Esophagus muscularis mucosa (tissue), 4 donors: Measurements from ENCODE around the gene TTC24. TPM values are rescaled to one million over a fixed set of nuclear protein-coding genes. Genes with fewer than 3 reads are reported as not detected.

ENCODE experiments used
- DNase-seq: peaks from one replicate; pipeline ENCODE4 v3.0.0-alpha.2; 2017; ENCODE audit errors: extremely low spot score
- H3K27ac ChIP-seq, 4 donors: fragments of 200-600 bp; sonication (generic); replicated peaks in 1 of 4; 1 replicate in 3 of 4; 2 replicates in 1 of 4; pipeline ENCODE4 v1.5.1; 2016 to 2019; ENCODE audit warnings: mild to moderate bottlenecking in 1 of 4
- H3K27me3 ChIP-seq, 4 donors: fragments of 200-600 bp; sonication (generic); one replicate each; pipeline versions ENCODE4 v1.5.1 to v1.6.0; 2016 to 2019
- H3K36me3 ChIP-seq, 4 donors: fragments of 200-600 bp; sonication (generic); one replicate each; pipeline ENCODE4 v1.5.1; 2016 to 2019
- H3K4me1 ChIP-seq, 4 donors: fragments of 200-600 bp; sonication (generic); one replicate each; pipeline ENCODE4 v1.5.1; 2016 to 2019
- H3K4me3 ChIP-seq, 4 donors: fragments of 200-600 bp; sonication (generic); 1 replicate in 2 of 4; 2 replicates in 2 of 4; pipeline ENCODE4 v1.5.1; 2016 to 2019; ENCODE audit warnings: mild to moderate bottlenecking in 4 of 4, moderate library complexity in 1 of 4
- H3K9me3 ChIP-seq, 4 donors: fragments of 200-600 bp; sonication (generic); 1 replicate in 3 of 4; 2 replicates in 1 of 4; pipeline ENCODE4 v1.5.1; 2016 to 2019
- CTCF ChIP-seq, 3 experiments: fragments of 200-600 bp in 2 of 3; fragments of 450-650 bp in 1 of 3; sonication (generic) in 2 of 3; IDR thresholded peaks; one replicate each; pipeline ENCODE4 v1.5.1; 2017 to 2019; ENCODE audit warnings: antibody characterized with exemption in 3 of 3, mild to moderate bottlenecking in 2 of 3, moderate library complexity in 1 of 3
- EP300 ChIP-seq: sonication (generic); formaldehyde crosslinking; IDR thresholded peaks from one replicate; pipeline ENCODE4 v1.6.1; 2017; ENCODE audit warnings: antibody characterized with exemption
- POLR2A ChIP-seq: fragments of 450-650 bp; IDR thresholded peaks from one replicate; pipeline ENCODE4 v1.6.1; 2017; ENCODE audit warnings: antibody characterized with exemption, moderate library complexity, mild to moderate bottlenecking, low read depth
- POLR2AphosphoS5 ChIP-seq, 2 donors: sonication (generic); formaldehyde crosslinking; IDR thresholded peaks; one replicate each; pipeline ENCODE4 v1.6.1; 2017; ENCODE audit warnings: antibody characterized with exemption in 2 of 2
- WGBS: methylation state at CpG from one replicate; pipeline ENCODE4 v1.1.5; 2018; 5-methylcytosine and 5-hydroxymethylcytosine counted together
- intact Hi-C: fragments of 100-400 bp; cut with DNase I; formaldehyde crosslinking; loops from one replicate; pipeline ENCODE4 v1.15.1; 2023
- total RNA-seq, 4 donors: library from RNA; depleted of rRNA; stranded (reverse); fragments of >200 nt; gene quantifications; one replicate each; pipeline versions ENCODE4 v1.1.0 to v1.2.1, GENCODE V29; 2016

TTC24 gene
- total RNA-seq, 4 donors from 2014 or later, result not detected

GRCh38 chr1:156591432-156592157, 12.1 kb downstream of the TTC24 start, which contains the start of gene NAXE:
Gene NAXE (plus strand): TSS chr1:156591776. CDS start chr1:156591805, 29 bp downstream.
- 2% methylated on average over 11 of the region's 60 CpGs for WGBS
- Histone ChIP-seq H3K9me3 (no peaks in the 10 kb centered on the region), H3K36me3 (peaks cover 23 to 39% (median 38%) of the 10 kb centered on the region in 4 donors), H3K4me3 (peak within 1 kb of the TSS; percentile 72 to 87 (median 80)), H3K27me3 (no peaks in the 10 kb centered on the region), H3K4me1 (peaks cover 11 to 21% (median 19%) of the 10 kb centered on the region in 4 donors), H3K27ac (peak within 1 kb of the TSS; percentile 85 to 91 (median 88))
- TF ChIP-seq POLR2A, result peak; percentile 43
- TF ChIP-seq POLR2AphosphoS5 (IDR thresholded peaks at IDR 0.05), result peak; percentile 67 to 85
- TF ChIP-seq EP300, result no peak
- peak in 1 of 3 experiments; percentile 16 for TF ChIP-seq CTCF (IDR thresholded peaks at IDR 0.05)
- peak; percentile 93 for DNase-seq
- intact Hi-C loops, result loop anchor here (5.0 to 10.0 kb wide), 2 partner anchors 107 to 134 kb away; no protein-coding TSS in a partner anchor

- intact Hi-C loops, result loop anchor here (5.0 to 10.0 kb wide), 2 partner anchors 108 to 135 kb away; no protein-coding TSS in a partner anchor
Observed at GRCh38 chr1:156592158-156592909, 12.8 kb downstream of the TTC24 start.

GRCh38 chr1:156592910-156593660, 13.6 kb downstream of the TTC24 start:
- H3K9me3 ChIP-seq, result no peaks in the 10 kb centered on the region
- intact Hi-C loops, result loop anchor here (5.0 to 10.0 kb wide), 2 partner anchors 108 to 136 kb away; no protein-coding TSS in a partner anchor
- 65% methylated on average over 4 of the region's 8 CpGs for whole genome bisulfite sequencing
- no peak for DNase-seq
- H3K27me3 ChIP-seq, result no peaks in the 10 kb centered on the region
- H3K36me3 ChIP-seq, result peaks cover 28 to 54% (median 52%) of the 10 kb centered on the region in 4 donors
- H3K27ac ChIP-seq, result peak overlapping the region in 2 of 4 donors; percentile 90 to 91
- peaks cover 11 to 21% (median 19%) of the 10 kb centered on the region in 4 donors for H3K4me1 ChIP-seq
- no peak for TF ChIP-seq POLR2A
- H3K4me3 ChIP-seq, result no peak overlapping the region

More at GRCh38 chr1:156592158-156592909, 12.8 kb downstream of the TTC24 start:
- Histone ChIP-seq H3K9me3 (no peaks in the 10 kb centered on the region), H3K4me1 (peaks cover 11 to 21% (median 19%) of the 10 kb centered on the region in 4 donors), H3K27me3 (no peaks in the 10 kb centered on the region), H3K36me3 (peaks cover 23 to 46% (median 45%) of the 10 kb centered on the region in 4 donors), H3K4me3 (peak overlapping the region; percentile 72 to 87 (median 80)), H3K27ac (peak overlapping the region; percentile 85 to 91 (median 88))
- 63% methylated on average over 9 of the region's 16 CpGs for WGBS
- TF ChIP-seq POLR2A, result no peak
- no peak for TF ChIP-seq EP300
- no peak for TF ChIP-seq CTCF (IDR thresholded peaks at IDR 0.05)
- no peak for TF ChIP-seq POLR2AphosphoS5 (IDR thresholded peaks at IDR 0.05)
- no peak for DNase-seq

- H3K36me3 ChIP-seq, result peaks cover 33 to 59% (median 58%) of the 10 kb centered on the region in 4 donors
- WGBS, result 86% methylated on average over 6 of the region's 8 CpGs
- intact Hi-C loops, result loop anchor here (5.0 to 10.0 kb wide), 2 partner anchors 109 to 136 kb away; no protein-coding TSS in a partner anchor
- DNase-seq, result no peak
- no peak overlapping the region for H3K4me3 ChIP-seq
- no peak overlapping the region for H3K27ac ChIP-seq
- no peak for TF ChIP-seq EP300
- no peak for TF ChIP-seq CTCF (IDR thresholded peaks at IDR 0.05)
- no peak for TF ChIP-seq POLR2A
- TF ChIP-seq POLR2AphosphoS5 (IDR thresholded peaks at IDR 0.05), result no peak
- H3K27me3 ChIP-seq, result no peaks in the 10 kb centered on the region
- H3K9me3 ChIP-seq, result no peaks in the 10 kb centered on the region
- peaks cover 11 to 21% (median 19%) of the 10 kb centered on the region in 4 donors for H3K4me1 ChIP-seq
Observed at GRCh38 chr1:156593661-156593989, 14.1 kb downstream of the TTC24 start.
